ENCODE data around the gene SMAD6. TPM values are rescaled to one million over a fixed set of nuclear protein-coding genes. Genes with fewer than 3 reads are reported as not detected.

SMAD6 gene
- total and polyA plus RNA-seq, 2 experiments from 2014 or later = 1.6 to 15.7 TPM

- H2AFZ ChIP-seq = peak overlapping the region; percentile 10; the same call in 1 of the 2 replicates
- peaks cover 13% of the 10 kb centered on the region for H3K4me1 Mint-ChIP-seq
- no peaks in the 10 kb centered on the region for H3K27me3 ChIP-seq (ENCODE audit: insufficient read depth)
- H4K20me1 ChIP-seq (replicated peaks; ENCODE audit: insufficient read depth) = no peaks in the 10 kb centered on the region
- H3F3A ChIP-seq (replicated peaks; ENCODE audit: low read depth) = no peaks in the 10 kb centered on the region
- no peak for TF ChIP-seq CREB1 (CRISPR knock-in tag; IDR thresholded peaks at IDR 0.05; ENCODE audit: low read depth)
- TF ChIP-seq, protein P1, sequence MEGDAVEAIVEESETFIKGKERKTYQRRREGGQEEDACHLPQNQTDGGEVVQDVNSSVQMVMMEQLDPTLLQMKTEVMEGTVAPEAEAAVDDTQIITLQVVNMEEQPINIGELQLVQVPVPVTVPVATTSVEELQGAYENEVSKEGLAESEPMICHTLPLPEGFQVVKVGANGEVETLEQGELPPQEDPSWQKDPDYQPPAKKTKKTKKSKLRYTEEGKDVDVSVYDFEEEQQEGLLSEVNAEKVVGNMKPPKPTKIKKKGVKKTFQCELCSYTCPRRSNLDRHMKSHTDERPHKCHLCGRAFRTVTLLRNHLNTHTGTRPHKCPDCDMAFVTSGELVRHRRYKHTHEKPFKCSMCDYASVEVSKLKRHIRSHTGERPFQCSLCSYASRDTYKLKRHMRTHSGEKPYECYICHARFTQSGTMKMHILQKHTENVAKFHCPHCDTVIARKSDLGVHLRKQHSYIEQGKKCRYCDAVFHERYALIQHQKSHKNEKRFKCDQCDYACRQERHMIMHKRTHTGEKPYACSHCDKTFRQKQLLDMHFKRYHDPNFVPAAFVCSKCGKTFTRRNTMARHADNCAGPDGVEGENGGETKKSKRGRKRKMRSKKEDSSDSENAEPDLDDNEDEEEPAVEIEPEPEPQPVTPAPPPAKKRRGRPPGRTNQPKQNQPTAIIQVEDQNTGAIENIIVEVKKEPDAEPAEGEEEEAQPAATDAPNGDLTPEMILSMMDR (conservative IDR thresholded peaks at IDR 0.05; ENCODE audit: low read depth in 2 of 2) = no peak
- no peak for TF ChIP-seq EZH2phosphoT487 (IDR thresholded peaks at IDR 0.05; ENCODE audit: unreplicated experiment)
- no peak for TF ChIP-seq ETS1 (IDR thresholded peaks at IDR 0.05)
- no peak for TF ChIP-seq ZNF462 (CRISPR knock-in tag; IDR thresholded peaks at IDR 0.05)
- no peak for TF ChIP-seq STAT1 (IDR thresholded peaks at IDR 0.05; ENCODE audit: unreplicated experiment)
- TF ChIP-seq, protein P2, sequence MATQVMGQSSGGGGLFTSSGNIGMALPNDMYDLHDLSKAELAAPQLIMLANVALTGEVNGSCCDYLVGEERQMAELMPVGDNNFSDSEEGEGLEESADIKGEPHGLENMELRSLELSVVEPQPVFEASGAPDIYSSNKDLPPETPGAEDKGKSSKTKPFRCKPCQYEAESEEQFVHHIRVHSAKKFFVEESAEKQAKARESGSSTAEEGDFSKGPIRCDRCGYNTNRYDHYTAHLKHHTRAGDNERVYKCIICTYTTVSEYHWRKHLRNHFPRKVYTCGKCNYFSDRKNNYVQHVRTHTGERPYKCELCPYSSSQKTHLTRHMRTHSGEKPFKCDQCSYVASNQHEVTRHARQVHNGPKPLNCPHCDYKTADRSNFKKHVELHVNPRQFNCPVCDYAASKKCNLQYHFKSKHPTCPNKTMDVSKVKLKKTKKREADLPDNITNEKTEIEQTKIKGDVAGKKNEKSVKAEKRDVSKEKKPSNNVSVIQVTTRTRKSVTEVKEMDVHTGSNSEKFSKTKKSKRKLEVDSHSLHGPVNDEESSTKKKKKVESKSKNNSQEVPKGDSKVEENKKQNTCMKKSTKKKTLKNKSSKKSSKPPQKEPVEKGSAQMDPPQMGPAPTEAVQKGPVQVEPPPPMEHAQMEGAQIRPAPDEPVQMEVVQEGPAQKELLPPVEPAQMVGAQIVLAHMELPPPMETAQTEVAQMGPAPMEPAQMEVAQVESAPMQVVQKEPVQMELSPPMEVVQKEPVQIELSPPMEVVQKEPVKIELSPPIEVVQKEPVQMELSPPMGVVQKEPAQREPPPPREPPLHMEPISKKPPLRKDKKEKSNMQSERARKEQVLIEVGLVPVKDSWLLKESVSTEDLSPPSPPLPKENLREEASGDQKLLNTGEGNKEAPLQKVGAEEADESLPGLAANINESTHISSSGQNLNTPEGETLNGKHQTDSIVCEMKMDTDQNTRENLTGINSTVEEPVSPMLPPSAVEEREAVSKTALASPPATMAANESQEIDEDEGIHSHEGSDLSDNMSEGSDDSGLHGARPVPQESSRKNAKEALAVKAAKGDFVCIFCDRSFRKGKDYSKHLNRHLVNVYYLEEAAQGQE (IDR thresholded peaks at IDR 0.05; ENCODE audit: unreplicated experiment) = no peak
- TF ChIP-seq POLR2AphosphoS5 (IDR thresholded peaks at IDR 0.05; ENCODE audit: low read depth) = no peak
- TF ChIP-seq EZH2 (IDR thresholded peaks at IDR 0.05; ENCODE audit: low read depth, unreplicated experiment) = no peak
- TF ChIP-seq NANOG (IDR thresholded peaks at IDR 0.05; ENCODE audit: borderline replicate concordance) = no peak
- no peak for TF ChIP-seq JUNB (IDR thresholded peaks at IDR 0.05; ENCODE audit: unreplicated experiment)
- TF ChIP-seq ZNF114 (CRISPR knock-in tag; IDR thresholded peaks at IDR 0.05) = no peak
- no peak for TF ChIP-seq ZNF331 (CRISPR knock-in tag; IDR thresholded peaks at IDR 0.05; ENCODE audit: low read depth)
- H3K27ac ChIP-seq (ENCODE audit: low read depth) = no peak overlapping the region
- no peaks in the 10 kb centered on the region; the same call in 1 of the 2 replicates for H3K4me1 ChIP-seq (ENCODE audit: insufficient read depth)
- no peak overlapping the region for H3K4me2 ChIP-seq
- H3K9me2 ChIP-seq (ENCODE audit: insufficient read depth) = no peaks in the 10 kb centered on the region
- no peaks in the 10 kb centered on the region for H3K79me2 ChIP-seq (replicated peaks; ENCODE audit: insufficient read depth)
- H3K4me3 ChIP-seq = no peak overlapping the region
- ATAC-seq (no peak), DNase-seq (ENCODE audit: low spot score) (no peak)
- no peak overlapping the region for H3K4me3 Mint-ChIP-seq
- peaks cover 7% of the 10 kb centered on the region for H3K27me3 Mint-ChIP-seq (ENCODE audit: insufficient read depth, low read depth, poor library complexity)
- H3K36me3 ChIP-seq (ENCODE audit: insufficient read depth) = no peaks in the 10 kb centered on the region
- no peaks in the 10 kb centered on the region for H3K9me3 Mint-ChIP-seq
- H3K36me3 Mint-ChIP-seq (ENCODE audit: low read depth) = no peaks in the 10 kb centered on the region
- H3K27ac Mint-ChIP-seq = no peak overlapping the region
Measured at GRCh38 chr15:66798426-66799061, 96.5 kb downstream of the SMAD6 start.
